MM.1S (cell line): ENCODE data around the gene RXRA.

Experiments used
- DNase-seq: peaks from one replicate; pipeline ENCODE4 v3.0.0-alpha.2; 2015
- H2AFZ ChIP-seq: fragments of 300-600 bp; sonication (generic); 2 replicates; pipeline ENCODE4 v1.6.0; 2016; ENCODE audit warnings: antibody characterized with exemption, low read length
- H3F3A ChIP-seq: fragments of 300-600 bp; sonication (generic); 2 replicates; pipeline ENCODE4 v1.6.1; 2016; ENCODE audit warnings: mild to moderate bottlenecking, antibody characterized with exemption, low read length, moderate library complexity, mixed read lengths; ENCODE audit not compliant: insufficient read depth
- H3K27ac ChIP-seq: fragments of 300-600 bp; sonication (generic); 2 replicates; pipeline ENCODE4 v1.5.1; 2016; ENCODE audit warnings: mild to moderate bottlenecking, low read length
- H3K27me3 ChIP-seq: fragments of 300-600 bp; sonication (generic); replicated peaks from 2 replicates; pipeline ENCODE4 v1.6.0; 2016; ENCODE audit warnings: low read length; ENCODE audit not compliant: insufficient read depth
- H3K36me3 ChIP-seq: fragments of 300-600 bp; sonication (generic); replicated peaks from 2 replicates; pipeline ENCODE4 v1.6.1; 2016; ENCODE audit warnings: mild to moderate bottlenecking, low read length, mixed read lengths; ENCODE audit not compliant: insufficient read depth
- H3K4me1 ChIP-seq: fragments of 300-600 bp; sonication (generic); 2 replicates; pipeline ENCODE4 v1.6.1; 2016; ENCODE audit warnings: low read length, mixed read lengths
- H3K4me2 ChIP-seq: fragments of 300-600 bp; sonication (generic); 2 replicates; pipeline ENCODE4 v1.6.0; 2016; ENCODE audit warnings: low read depth, low read length
- H3K4me3 ChIP-seq: fragments of 300-600 bp; sonication (generic); 2 replicates; pipeline ENCODE4 v1.5.1; 2016; ENCODE audit warnings: low read length, mixed read lengths
- H3K79me2 ChIP-seq: fragments of 300-600 bp; sonication (generic); 2 replicates; pipeline ENCODE4 v1.6.1; 2016; ENCODE audit warnings: mixed run types, low read length, mixed read lengths
- H3K9ac ChIP-seq: fragments of 300-600 bp; sonication (generic); 2 replicates; pipeline ENCODE4 v1.6.1; 2016; ENCODE audit warnings: low read length, mixed read lengths
- H3K9me2 ChIP-seq: fragments of 300-600 bp; sonication (generic); replicated peaks from 2 replicates; pipeline ENCODE4 v1.6.1; 2016; ENCODE audit warnings: mild to moderate bottlenecking, low read length, mixed read lengths; ENCODE audit not compliant: insufficient read depth
- H3K9me3 ChIP-seq: fragments of 300-600 bp; sonication (generic); replicated peaks from 2 replicates; pipeline ENCODE4 v1.6.1; 2016; ENCODE audit warnings: mild to moderate bottlenecking, low read length, mixed read lengths; ENCODE audit not compliant: insufficient read depth
- H4K20me1 ChIP-seq: fragments of 300-600 bp; sonication (generic); 2 replicates; pipeline ENCODE4 v1.6.1; 2016; ENCODE audit warnings: mild to moderate bottlenecking, low read length, moderate library complexity, mixed read lengths; ENCODE audit not compliant: insufficient read depth
- CTCF ChIP-seq: fragments of 300-600 bp; sonication (generic); IDR thresholded peaks from 2 replicates; pipeline ENCODE4 v1.5.1; 2016; ENCODE audit warnings: antibody characterized with exemption, low read length, mixed read lengths
- EZH2 ChIP-seq: fragments of 300-600 bp; sonication (generic); optimal IDR thresholded peaks from 2 replicates; pipeline ENCODE3; 2017; ENCODE audit warnings: low read depth, mild to moderate bottlenecking, antibody characterized with exemption, low read length, mixed read lengths
- EZH2phosphoT487 ChIP-seq: fragments of 300-600 bp; sonication (generic); IDR thresholded peaks from 2 replicates; pipeline ENCODE4 v1.6.1; 2018; ENCODE audit warnings: antibody characterized with exemption, low read length

The RXRA gene

DNA sequence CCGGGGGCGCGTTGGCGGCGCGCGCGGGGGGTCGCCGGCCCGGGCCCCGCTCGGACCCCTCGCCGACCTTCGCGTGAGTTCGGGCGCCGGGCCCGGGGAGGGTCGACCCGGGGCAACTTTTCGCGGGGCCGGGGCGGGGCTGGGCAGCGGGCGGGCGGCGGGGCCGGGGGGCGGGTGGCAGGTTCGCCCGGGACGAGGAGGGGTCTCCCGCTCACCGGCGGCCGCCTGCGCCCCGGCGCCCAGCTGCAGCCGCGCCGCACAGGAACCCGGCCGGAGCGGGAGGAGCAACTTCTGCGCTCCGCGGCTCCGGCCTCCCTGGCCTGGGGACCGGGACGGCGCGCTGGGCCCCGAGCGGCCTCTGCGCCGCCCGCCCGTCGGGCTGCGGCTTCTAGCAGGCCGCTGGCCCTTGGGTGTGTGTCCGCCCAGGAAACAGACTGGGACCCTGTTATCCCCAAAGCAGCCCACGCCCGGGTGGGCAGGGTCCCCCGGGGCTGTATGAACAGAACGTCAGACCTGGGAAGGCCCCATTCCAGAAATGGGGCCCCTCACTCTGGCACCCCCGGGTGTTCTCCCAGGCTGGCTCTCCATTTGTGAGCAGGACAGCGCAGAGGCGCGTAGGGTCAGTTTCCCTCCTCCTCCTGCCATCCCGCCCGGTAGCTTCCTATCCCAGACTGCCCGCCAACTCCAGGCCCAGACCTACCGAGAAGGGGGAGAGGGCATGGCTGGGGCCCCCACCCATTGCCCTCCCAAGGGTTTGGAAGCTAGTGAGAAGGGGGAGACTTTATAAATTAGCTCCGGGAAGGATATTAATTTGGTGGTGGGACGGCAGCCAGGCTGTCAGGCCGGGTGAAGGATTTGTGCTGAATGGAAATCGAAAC is 708 bp downstream of the RXRA start:
- H3K9me2 ChIP-seq, result no peaks in the 10 kb centered on the region

DNA sequence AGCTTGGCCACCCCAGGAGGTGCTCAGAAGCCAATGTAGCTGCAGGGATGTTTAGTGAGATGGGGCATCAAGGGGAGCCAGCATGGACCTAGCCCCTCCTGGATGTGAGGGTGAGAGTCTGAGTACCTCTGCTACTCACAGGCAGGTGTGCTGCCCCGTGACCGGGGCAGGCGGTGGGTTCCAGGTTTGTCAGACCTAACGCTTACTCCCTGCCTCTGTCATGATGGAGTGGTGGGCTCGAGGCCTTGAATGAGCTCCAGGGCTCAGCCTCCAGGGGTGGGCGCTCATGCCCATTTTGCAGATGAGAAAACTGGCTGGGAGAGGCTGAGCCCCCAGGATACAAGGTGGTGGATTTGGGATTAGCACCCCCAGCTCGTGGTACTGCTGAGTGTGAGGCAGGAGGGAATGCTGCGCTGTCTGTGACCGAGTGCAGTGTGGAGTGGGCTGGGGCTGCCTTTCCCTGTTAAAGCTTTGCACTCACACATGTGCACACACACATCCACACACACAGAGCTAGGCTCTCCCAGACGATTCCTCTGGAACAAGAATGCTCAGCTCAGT is 1.5 kb downstream of the RXRA start:
- no peak for DNase-seq
- TF ChIP-seq CTCF, result no peak
- Histone ChIP-seq H3F3A (peaks cover 10% of the 10 kb centered on the region), H3K27ac (no peak overlapping the region), H3K4me3 (no peak overlapping the region), H4K20me1 (no peaks in the 10 kb centered on the region), H3K4me1 (no peaks in the 10 kb centered on the region), H3K9ac (no peak overlapping the region), H3K9me2 (no peaks in the 10 kb centered on the region), H3K79me2 (peaks cover 57% of the 10 kb centered on the region), H3K27me3 (peaks cover 18% of the 10 kb centered on the region), H3K9me3 (no peaks in the 10 kb centered on the region), H3K4me2 (peak overlapping the region; percentile 76; the same call in 1 of the 2 replicates), H3K36me3 (no peaks in the 10 kb centered on the region), H2AFZ (no peak overlapping the region)

More for the DNA sequence above, 708 bp downstream of the RXRA start:
- Histone ChIP-seq H3K9me3 (no peaks in the 10 kb centered on the region), H4K20me1 (no peaks in the 10 kb centered on the region), H3K4me1 (no peaks in the 10 kb centered on the region), H3K9ac (peak overlapping the region; percentile 56; the same call in 1 of the 2 replicates), H2AFZ (no peak overlapping the region), H3K36me3 (no peaks in the 10 kb centered on the region), H3K27ac (no peak overlapping the region), H3K79me2 (peaks cover 51% of the 10 kb centered on the region), H3K4me2 (peak overlapping the region; percentile 76), H3K27me3 (peaks cover 26% of the 10 kb centered on the region), H3F3A (peaks cover 10% of the 10 kb centered on the region), H3K4me3 (peak overlapping the region; percentile 55)
- TF ChIP-seq EZH2phosphoT487 (no peak), CTCF (no peak), EZH2 (no peak)
- DNase-seq, result peak; percentile 23

GRCh38 chr9:134328341-134328840 is 2.1 kb downstream of the RXRA start:
- Histone ChIP-seq H3K4me1 (no peaks in the 10 kb centered on the region), H3K27ac (no peak overlapping the region), H3K4me2 (no peak overlapping the region)

More at GRCh38 chr9:134328341-134328840, 2.1 kb downstream of the RXRA start:
- Histone ChIP-seq H3K9me2 (no peaks in the 10 kb centered on the region), H3K27me3 (peaks cover 13% of the 10 kb centered on the region), H3K36me3 (no peaks in the 10 kb centered on the region), H3F3A (peaks cover 10% of the 10 kb centered on the region), H4K20me1 (no peaks in the 10 kb centered on the region), H3K9ac (no peak overlapping the region), H3K79me2 (peaks cover 58% of the 10 kb centered on the region), H3K4me3 (no peak overlapping the region), H2AFZ (no peak overlapping the region), H3K9me3 (no peaks in the 10 kb centered on the region)
- TF ChIP-seq CTCF (no peak), EZH2phosphoT487 (no peak), EZH2 (no peak)
- DNase-seq, result no peak
